Measurements from ENCODE around the gene SRSF2.
"Not testable (repeated sequence)": the region's sequence is repeated elsewhere in the genome, so short reads cannot be mapped to it uniquely, and the experiment has no call there.

Gene SRSF2, protein sequence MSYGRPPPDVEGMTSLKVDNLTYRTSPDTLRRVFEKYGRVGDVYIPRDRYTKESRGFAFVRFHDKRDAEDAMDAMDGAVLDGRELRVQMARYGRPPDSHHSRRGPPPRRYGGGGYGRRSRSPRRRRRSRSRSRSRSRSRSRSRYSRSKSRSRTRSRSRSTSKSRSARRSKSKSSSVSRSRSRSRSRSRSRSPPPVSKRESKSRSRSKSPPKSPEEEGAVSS

DNA sequence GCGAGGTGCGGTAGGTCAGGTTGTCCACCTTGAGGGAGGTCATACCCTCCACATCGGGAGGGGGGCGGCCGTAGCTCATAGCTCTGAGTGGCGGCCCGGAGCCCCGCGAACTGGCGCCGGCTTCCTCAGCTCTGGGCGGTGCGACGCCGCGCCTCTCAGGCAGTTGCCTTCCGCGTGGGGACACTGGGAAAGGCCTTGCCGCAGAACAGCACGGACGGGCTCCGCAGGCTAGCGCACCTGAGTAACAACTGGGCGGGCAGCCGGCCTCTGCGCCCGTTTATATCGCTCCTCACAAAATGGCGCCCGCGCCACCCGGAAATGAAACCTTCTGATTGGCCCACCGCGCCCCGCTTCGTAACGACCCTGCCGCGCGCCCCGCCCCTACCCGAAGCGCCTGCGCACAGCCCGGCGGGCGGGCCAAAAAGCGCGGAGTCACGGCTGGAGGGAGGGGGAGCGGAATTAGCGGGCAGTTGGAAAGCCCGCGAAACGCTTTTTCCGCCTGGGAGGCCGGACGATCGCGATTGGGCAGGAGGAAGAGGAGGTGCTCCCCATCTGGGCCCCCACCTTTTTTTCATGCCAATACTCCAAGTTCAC lies at the start of gene SRSF2:
Gene SRSF2 (minus strand): TSS at position 250 of the 594 bp plus-strand sequence. CDS start 171 bp downstream, at position 79.
- in situ Hi-C loops (cut with HindIII; ENCODE audit: low sequenced_read_pairs), result no loop called here

DNA sequence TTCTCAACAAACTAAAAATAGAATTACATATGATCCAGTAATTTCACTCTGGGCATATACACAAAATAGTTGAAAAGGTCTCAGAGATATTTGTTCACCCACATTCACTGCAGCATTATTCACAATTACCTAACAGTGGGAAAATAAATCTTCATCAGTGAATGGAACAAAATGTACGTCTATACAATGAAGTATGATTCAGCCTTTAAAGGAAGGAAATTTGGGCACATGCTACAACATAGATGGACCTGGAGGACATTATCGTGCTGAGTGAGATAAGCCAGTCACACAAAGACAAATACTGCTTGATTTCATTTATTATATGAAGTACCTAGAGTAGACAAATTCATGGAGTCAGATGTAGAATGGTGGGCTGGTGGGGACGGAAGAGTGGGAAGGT lies 47.8 kb upstream of the SRSF2 start:
- in situ Hi-C loops (cut with HindIII; ENCODE audit: low sequenced_read_pairs), result no loop called here

DNA sequence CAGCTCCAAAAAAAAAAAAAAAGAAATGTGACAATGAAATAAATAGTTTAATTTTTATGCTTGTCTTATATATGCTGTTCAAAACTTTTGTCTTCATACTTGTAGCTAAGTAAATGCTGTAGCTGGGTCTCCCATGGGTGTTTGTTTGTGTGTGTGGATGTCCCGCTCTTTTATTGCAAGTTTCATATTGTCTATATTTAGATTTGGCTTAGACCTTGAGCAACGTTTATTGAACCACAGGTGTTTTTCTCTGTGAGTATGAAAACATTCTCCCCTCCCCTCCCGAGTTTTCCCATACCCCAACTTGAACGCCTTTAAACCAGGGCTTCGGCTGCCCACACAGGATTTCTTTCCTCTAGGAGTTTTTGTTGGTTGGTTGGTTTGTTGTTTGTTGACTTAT lies 46.0 kb upstream of the SRSF2 start:
- in situ Hi-C loops (cut with HindIII; ENCODE audit: low sequenced_read_pairs), result no loop called here

DNA sequence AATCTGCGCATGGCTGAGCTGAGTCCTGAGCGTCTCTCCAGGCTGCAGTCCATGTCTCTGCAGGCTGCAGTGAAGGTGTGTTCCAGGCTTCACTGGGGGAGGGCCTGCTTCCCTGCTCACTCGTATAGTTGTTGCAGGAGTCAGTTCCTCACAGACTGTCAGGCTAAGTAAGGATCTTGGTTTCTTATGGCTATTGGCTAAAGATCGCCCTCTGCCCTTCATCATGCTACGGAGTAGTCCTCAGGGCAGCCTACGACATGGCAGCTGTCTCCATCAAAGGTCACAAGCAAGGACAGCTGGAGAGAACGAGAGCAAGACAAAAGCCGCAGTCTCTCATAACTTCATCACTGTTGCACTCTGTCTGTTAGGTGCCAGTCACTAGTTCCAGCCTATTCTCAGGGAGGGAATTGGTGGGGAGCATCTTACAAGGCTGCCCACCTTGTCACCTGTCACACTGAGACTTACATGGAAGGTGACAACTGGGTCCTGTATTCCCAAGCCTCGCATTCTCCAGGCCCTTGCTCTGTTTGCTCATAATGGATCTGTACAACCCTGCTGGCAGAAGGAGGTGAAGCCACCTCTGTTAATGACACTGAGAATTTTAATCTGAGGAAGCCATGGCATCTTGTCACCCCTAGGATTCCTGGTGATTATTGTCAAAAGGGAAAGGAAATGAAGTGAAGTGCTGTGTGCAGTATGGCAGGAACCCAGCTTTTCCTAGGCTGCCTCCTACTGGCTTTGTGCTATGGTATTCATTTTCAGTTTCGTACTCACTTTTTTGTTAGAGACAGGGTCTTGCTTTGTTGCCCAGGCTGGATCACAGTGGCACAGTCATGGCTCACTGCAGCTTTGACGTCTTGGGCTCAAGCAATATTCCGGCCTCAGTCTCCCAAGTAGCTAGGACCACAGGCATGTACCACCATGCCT lies 44.2 kb upstream of the SRSF2 start:
- in situ Hi-C loops (cut with HindIII; ENCODE audit: low sequenced_read_pairs), result no loop called here

DNA sequence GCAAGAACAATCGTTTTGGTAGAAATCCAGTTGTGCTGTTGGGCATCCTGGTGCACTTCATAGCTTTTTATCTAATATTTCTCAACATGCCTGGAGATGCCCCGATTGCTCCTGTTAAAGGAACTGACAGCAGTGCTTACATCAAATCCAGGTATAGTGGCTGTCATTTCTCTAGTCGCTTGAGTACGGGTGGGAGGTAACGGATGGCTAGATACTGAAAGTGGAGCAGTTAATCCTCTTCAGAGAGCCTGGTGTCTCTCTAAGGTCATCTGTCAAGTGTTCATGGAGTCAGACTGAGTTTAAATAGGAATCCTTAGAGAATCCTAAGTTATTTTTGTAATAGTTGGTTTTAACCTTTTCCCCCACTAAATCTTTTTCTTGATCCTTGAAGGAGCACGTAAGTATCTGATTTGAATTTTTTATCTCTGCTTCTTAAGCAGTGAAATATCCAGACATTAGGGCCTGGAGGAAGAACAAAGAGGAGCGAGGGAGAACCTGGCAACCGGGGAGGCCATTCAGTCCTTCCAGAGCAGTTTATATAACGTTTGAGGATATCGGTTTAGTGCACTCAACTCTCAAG lies 38.0 kb upstream of the SRSF2 start:
- in situ Hi-C loops (cut with HindIII; ENCODE audit: low sequenced_read_pairs), result no loop called here

DNA sequence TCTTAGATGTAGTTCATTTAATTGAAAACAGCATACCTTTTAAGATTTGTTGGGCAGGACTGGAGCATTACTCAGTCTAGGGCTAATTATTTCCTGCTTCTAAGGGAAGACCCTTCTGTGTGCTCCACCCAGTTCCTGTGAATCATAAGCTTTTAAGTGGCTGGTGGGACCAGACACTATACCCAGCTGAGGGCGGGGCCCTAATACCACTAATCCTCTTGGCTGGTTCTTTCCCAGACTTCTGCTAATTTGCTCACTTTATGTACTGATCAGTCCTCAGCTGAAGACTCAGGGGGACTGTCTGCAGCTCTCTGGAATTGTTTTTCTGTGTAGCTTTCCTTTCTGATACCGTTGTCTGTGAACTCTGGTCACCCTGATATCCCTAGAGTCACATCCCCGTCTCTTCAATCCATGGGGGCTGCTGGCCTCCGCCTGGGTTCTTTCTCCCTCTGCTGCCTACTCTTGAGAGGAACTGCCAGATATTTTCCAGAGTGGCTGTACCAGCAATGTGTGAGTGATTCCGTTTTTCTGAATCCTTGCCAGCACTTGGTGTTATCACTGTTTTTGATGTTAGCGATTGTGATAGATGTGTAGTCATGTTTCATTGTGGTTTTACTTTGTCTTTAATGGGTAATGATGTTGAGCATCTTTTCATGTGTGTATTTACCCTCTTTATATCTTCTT lies 35.9 kb upstream of the SRSF2 start:
- in situ Hi-C loops (cut with HindIII; ENCODE audit: low sequenced_read_pairs), result no loop called here

DNA sequence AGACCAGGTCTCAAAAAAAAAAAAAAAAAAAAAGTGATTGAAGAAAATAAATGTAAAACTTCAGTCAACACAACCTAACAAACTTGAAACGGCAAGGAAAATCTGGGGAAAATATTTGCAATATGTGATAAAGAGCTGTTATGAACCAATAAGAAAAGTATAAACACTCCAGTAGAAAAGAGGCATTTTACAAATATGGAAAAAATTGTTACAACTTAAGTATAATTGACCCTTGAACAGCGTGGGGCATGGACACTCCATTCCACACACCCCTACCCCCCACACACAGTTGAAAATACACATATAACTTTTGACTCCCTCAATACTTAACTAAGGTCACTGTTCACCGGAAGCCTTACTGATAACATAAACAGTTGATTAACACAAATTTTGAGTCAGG lies 21.4 kb upstream of the SRSF2 start:
- in situ Hi-C loops (cut with HindIII; ENCODE audit: low sequenced_read_pairs), result no loop called here

DNA sequence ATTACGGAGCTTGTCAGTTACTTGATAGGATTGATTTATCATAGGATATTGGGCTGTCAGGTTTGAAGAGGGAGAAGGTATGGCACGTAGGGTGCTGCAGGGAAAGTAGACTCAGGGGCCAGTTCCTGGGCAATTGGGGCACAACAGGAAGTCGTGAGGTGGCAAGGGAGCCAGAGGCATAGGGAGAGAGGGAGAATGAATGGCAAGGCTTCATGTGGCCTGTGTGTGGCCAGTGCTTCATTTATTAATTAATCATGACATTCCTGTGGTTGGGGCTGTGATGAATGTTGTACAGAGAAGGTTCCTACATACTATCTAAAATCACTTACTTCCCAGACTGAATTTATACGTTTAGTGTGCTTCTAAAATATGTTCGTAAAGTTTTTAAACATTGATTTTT lies 20.1 kb upstream of the SRSF2 start:
- in situ Hi-C loops (cut with HindIII; ENCODE audit: low sequenced_read_pairs), result no loop called here

DNA sequence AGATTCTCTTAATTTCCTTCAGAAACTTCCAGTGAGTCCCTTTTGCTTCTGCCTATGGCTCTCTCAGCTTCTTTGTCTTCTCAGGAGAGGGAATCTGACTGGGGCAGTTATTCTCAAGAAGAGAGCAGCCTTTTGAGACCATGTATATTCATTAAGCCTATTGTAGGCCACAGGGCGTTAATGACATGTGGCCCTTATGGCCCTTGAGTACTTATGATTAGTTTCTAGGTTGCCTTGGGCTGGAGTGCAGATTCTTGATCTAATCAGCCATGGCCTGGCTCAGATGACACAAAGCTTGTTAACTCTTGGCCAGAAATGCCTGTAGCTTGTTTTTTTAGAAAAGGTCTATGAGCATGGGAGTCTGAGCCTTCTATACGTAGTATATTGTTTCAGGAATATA lies 18.2 kb upstream of the SRSF2 start:
- in situ Hi-C loops (cut with HindIII; ENCODE audit: low sequenced_read_pairs), result no loop called here

DNA sequence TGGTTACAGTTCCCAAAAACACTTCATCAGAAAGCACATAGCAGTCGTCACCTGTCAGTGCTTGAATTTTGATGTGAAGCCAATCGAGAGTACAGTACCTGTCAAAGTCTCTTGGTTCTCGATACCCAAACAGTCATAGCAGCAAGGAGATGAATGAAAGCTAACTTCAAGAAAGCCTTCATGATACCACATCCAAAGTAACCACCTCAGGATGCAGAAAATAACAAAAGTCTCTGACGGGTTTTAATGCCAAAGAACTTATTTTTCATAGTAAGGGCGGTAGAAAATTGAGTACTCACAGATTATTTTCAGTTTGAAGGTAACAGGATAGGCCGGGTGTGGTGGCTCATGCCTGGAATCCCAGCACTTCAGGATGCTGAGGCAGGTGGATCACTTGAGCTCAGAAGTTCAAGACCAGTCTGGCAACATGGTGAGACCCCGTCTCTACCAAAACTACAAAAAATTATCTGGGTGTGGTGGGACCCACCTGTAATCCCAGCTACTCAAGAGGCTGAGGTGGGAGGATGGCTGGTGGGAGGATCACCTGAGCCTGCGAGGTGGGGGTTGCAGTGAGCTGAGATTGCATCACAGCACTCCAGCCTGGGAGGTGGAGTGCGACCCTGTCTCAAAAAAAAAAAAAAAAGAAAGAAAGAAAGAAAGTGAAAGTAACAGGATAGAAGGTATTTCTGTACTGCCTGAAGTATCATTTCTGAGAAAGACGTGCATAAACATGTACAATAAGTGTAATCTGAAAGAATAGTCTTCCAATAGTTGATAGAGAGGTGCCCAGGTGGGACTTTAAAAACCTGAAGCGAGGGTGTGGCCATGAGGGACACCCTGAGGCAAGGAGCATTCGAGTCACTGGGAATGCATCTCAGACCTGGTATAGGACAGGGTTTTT lies 16.2 kb upstream of the SRSF2 start:
- in situ Hi-C loops (cut with HindIII; ENCODE audit: low sequenced_read_pairs), result no loop called here

DNA sequence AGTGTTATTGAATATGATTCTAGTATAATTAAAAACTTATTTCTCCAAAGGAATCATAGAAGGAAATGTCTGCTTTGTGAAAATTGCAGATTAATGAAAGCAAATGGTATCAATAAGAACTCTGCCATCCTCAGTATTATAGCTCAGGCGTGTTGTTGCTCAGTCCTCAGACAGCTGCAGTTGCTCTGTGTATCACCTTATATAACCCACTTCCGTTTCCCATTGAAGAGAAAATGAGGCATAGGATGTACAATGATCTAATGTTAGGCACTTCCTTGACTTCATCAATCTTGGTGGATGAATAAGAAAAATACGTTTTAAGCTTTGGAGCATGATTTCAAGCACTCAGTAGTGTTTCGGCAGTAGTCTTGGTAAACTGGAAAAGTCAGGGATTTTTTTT lies 14.9 kb upstream of the SRSF2 start:
- in situ Hi-C loops (cut with HindIII; ENCODE audit: low sequenced_read_pairs), result no loop called here

DNA sequence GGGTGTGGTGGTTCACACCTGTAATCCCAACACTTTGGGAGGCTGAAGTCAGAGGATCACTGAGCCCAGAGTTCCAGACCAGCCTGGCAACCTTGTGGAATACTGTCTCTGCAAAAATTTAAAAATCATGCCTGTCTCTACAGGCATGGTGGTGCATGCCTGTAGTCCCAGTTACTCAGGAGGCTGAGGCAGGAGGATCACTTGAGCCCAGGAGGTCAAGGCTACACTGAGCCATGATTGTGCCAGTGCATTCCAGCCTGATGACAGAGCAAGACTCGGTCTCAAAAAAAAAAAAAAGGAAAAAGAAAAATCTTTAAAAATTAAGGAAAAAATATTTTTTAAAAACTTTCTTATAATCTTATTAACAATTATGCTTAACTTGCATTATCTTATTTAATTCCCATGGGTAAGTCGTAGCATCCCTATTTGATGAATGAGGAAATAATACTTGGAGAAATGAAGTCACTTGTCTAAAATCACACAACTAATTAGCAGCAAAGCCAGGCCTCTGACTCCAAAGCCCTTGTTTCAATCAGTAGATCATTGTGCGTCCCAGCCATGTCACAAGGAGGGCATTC lies 14.4 kb upstream of the SRSF2 start:
- in situ Hi-C loops (cut with HindIII; ENCODE audit: low sequenced_read_pairs), result no loop called here

DNA sequence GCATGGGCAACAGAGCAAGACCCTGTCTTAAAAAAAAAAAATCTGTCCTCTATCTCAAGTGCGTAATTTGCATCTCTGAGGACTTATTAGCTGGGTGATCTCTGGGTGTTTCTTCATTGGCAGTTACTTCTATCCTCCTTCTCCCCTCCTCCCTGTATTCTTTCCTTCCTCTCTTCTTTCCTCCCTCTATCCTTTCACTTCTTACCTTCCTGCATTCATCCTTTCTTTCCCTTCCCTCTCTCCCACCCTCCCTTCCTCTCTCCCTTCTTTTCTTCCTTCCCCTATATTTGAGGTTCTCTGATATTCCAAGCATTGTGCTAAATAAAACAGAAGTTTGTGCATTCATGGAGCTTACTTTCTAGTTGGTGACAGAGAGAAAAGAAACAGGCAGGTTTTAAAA lies 11.5 kb upstream of the SRSF2 start:
- in situ Hi-C loops (cut with HindIII; ENCODE audit: low sequenced_read_pairs), result no loop called here

DNA sequence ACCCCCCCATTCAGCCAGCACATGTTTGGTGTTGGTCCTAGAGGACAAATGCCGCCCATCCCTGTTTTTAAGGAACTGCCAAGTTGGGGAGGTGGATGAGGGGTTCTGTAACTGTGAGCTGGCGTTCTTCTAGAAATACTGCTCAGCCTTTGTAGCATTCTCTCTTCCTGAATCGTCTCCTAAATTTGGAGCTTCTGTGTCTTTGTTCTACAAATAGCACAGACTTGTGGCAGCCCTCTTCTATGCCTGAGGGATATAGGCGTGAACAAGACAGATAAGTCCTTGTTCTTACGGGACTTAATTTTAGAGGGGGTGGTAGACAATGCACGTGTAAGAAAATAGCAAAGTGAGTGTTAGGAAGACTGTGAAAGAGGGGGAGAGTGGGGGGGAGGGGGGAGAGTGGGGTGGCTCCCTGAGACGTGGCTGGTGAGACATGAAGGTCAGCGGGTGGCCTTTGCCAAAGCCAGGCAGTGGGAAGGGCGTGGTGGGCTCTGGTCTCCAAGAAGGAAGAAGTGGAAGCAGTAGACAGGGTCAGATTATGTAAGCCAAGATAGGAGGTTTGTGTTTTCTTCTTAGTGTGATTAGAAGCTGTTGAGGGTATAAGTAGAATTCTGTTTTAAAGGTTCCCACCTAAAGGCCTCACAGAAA lies 10.7 kb upstream of the SRSF2 start:
- in situ Hi-C loops (cut with HindIII; ENCODE audit: low sequenced_read_pairs), result no loop called here

DNA sequence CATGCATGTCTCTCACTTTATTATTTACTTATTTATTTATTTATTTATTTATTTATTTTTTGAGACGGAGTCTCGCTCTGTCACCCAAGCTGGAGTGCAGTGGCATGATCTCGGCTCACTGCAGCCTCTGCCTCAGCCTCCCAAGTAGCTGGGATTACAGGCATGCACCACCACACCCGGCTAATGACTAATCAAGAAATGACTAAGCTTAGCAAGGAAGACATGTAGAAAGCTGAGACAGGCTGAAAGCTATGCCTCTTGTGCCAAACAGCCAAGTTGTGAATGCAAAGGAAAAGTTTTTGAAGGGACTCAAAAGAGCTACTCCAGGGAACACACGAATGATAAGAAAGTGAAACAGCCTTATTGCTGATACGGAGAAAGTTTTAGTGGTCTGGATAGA lies 8.7 kb upstream of the SRSF2 start:
- in situ Hi-C loops (cut with HindIII; ENCODE audit: low sequenced_read_pairs), result not testable (repeated sequence)

DNA sequence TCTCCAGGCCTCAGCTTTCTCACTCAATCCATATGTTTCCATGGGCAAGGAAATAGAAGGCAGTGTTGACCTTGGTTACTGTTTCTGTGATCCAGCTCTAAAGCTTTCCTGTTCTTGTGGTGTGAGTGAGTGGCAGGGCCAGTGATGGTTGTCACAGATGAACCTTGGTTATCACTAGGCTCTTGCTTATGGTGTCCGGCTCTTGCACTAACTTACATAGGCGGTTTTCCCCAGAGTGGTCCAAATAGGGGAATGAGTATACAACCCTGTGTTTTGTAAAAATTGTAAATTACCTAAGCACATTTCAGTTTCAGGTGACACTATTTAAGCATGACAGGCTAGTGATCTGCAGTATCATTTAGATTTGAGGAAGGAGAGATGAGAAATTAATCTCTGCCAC lies 7.6 kb upstream of the SRSF2 start:
- in situ Hi-C loops (cut with HindIII; ENCODE audit: low sequenced_read_pairs), result no loop called here

DNA sequence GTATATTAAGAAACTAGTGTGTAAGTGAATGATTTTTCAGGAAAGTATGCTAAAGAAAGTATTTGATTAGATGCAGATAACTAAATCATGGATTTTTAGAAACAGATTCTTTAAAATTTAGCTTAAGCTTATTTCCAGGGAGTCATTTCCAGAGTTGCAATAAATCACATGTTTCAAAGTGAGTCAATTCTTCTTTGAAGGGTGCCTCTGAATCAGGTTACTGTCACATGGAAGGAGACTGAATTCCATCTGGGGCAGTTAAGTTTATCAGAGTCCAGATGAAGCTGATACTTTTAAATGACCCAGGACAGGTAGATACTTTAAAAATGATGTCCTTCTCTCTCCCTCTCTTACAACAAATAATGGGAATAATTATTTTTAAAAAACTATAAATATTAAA lies 5.8 kb upstream of the SRSF2 start:
- in situ Hi-C loops (cut with HindIII; ENCODE audit: low sequenced_read_pairs), result no loop called here

DNA sequence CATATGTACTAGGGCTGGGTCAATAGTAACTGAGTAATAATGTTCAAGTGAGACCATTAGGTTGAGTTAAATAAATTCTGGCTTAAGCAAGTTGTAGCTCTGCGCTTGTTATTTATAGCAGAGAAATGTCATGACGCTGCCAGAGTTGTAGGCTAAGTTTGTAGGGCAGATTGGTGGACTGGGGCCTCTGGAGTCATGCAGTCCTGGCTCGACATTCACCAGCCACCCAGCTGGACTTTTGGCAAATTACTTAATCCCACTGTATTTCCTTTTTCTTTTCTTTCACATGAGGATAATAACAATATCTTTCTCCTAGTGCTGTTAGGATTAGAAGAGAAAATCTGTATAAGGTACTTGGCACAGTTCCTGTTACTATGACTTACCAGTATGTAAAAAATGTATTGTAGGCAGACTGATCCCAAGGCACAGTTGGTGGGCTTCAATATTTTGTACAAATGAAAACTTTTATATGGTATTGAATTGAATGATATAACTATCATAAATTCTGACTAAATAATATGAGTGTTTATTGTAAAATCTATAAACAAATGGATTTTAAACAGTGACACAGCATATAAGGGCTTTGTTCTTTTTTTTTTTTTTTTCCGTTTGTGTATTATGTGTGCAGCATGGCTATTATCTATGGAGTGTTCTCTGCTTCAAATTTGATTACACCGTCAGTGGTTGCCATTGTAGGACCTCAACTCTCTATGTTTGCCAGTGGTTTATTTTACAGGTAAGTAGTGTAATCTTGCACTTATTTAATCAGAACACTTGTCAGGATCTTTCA lies 3.4 kb upstream of the SRSF2 start:
- in situ Hi-C loops (cut with HindIII; ENCODE audit: low sequenced_read_pairs), result no loop called here
